Transverse colon (tissue), 4 donors: ENCODE data around the gene KCNA2. TPM values are rescaled to one million over a fixed set of nuclear protein-coding genes. Genes with fewer than 3 reads are reported as not detected.
A peak's percentile ranks its signal among the peaks of the same experiment; 100 is the strongest.

ENCODE experiments used
- DNase-seq: peaks from one replicate; pipeline ENCODE4 v3.0.0-alpha.2; 2019
- H3K27ac ChIP-seq, 4 donors: fragments of 200-600 bp; sonication (generic); 2 replicates each; pipeline ENCODE4 v1.5.1; 2016 to 2018; ENCODE audit warnings: inconsistent platforms in 4 of 4
- H3K27me3 ChIP-seq: fragments of 200-600 bp; sonication (generic); 2 replicates; pipeline ENCODE4 v1.5.1; 2017; ENCODE audit warnings: inconsistent platforms
- H3K36me3 ChIP-seq, 4 donors: fragments of 200-600 bp; sonication (generic); 2 replicates each; pipeline ENCODE4 v1.5.1; 2017 to 2019; ENCODE audit warnings: inconsistent platforms in 4 of 4
- H3K4me1 ChIP-seq, 4 donors: fragments of 200-600 bp; sonication (generic); 2 replicates each; pipeline ENCODE4 v1.5.1; 2017 to 2020; ENCODE audit warnings: inconsistent platforms in 4 of 4
- H3K4me3 ChIP-seq, 4 donors: fragments of 200-600 bp; sonication (generic); 1 replicate in 1 of 4; 2 replicates in 3 of 4; pipeline versions ENCODE4 v1.5.1 to v1.6.1; 2017 to 2019; ENCODE audit warnings: inconsistent platforms in 4 of 4
- H3K9me3 ChIP-seq, 2 donors: fragments of 200-600 bp; sonication (generic); 2 replicates each; pipeline ENCODE4 v1.5.1; 2017 to 2019; ENCODE audit warnings: inconsistent platforms in 2 of 2
- EP300 ChIP-seq: sonication (generic); formaldehyde crosslinking; IDR thresholded peaks from one replicate; pipeline ENCODE4 v1.6.1; 2017; ENCODE audit warnings: antibody characterized with exemption, low read depth
- POLR2A ChIP-seq: fragments of 450-650 bp; IDR thresholded peaks from one replicate; pipeline ENCODE4 v1.6.1; 2016; ENCODE audit warnings: antibody characterized with exemption, mild to moderate bottlenecking, moderate library complexity
- POLR2AphosphoS5 ChIP-seq, 3 donors: sonication (generic); formaldehyde crosslinking; IDR thresholded peaks; one replicate each; pipeline ENCODE4 v1.6.1; 2016; ENCODE audit warnings: antibody characterized with exemption in 3 of 3
- WGBS, 2 donors: methylation state at CpG; one replicate each; pipeline ENCODE4 v1.1.5; 2018; ENCODE audit warnings: low coverage in 1 of 2; 5-methylcytosine and 5-hydroxymethylcytosine counted together
- in situ Hi-C, 4 donors: fragments of 200-750 bp; cut with MboI; loops; one replicate each; pipeline versions ENCODE4 v1.15.0 to v1.15.1; 2017; ENCODE audit warnings: low sequenced_read_pairs in 3 of 4, low pct_ligation_motif_present in 1 of 4, low pct_unique_long_range_greater_than_20kb in 1 of 4
- intact Hi-C: fragments of 100-400 bp; cut with DNase I; formaldehyde crosslinking; loops from one replicate; pipeline ENCODE4 v1.15.1; 2023; ENCODE audit warnings: low total_unique reads
- total RNA-seq, 4 donors: library from RNA; depleted of rRNA; stranded (reverse); fragments of >200 nt; gene quantifications; one replicate each; pipeline ENCODE4 v1.1.0, GENCODE V29; 2016
- TF ChIP-seq, protein P1 (sequence below), 5 experiments: fragments of 200-600 bp in 3 of 5; fragments of 450-650 bp in 2 of 5; sonication (generic) in 3 of 5; IDR thresholded peaks; 1 replicate in 2 of 5; 2 replicates in 3 of 5; pipeline ENCODE4 v1.5.1; 2016 to 2017; ENCODE audit warnings: antibody characterized with exemption in 5 of 5, inconsistent platforms in 3 of 5, mild to moderate bottlenecking in 2 of 5, moderate library complexity in 1 of 5

KCNA2 gene
- total RNA-seq, 4 donors from 2014 or later: 0.40 to 1.7 (median 0.68) TPM; not detected in 1

DNA sequence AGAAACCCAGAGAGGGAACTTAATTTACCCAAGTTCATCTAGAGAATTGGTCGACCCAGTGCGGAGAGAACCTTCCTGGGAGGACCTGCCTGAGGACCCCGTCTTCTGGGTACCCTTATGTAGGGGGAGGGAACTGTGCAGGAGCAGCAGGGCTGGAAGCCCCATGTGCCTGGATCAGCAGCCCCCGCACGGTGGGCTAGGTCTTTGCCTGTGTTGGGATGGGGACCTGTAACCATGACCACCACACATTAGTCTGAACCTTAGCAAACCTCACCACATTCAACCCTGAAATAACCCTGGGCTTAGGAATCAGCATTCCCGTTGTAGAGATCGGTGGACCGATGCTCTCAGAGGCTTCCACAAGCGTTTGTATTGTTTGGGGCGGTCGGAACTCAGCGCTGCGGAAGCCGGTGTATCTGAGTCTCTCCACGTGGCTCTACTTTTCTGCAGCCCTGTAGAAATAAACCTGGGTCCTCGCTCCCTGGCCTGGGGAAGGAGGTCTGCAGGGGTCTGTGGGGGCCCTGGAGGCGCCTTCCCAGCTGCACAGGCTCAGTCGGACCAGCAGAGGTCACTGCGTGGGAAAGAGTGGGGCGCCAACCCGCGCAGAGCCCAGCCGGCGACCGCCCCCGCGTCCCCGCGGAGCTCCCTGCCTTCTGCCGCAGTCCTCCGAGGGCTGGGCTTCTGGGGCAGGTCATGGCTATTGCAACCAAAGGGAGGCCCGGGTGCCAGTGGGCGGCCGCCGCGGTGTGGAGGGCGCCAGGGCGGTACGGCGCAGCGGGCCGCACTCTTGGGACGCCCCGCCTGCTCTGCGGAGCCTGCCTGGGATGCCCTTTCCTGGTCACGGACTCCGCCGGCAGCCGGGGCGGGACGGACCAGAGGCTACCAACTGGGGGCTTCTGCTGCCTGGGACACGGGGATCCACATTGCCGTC, 51.0 kb downstream of the KCNA2 start:
- Histone ChIP-seq H3K27ac (peak overlapping the region in 3 of 4 donors; percentile 6 to 10 (median 8)), H3K4me3 (peak overlapping the region in 2 of 4 donors; percentile 26 to 46)
- DNase-seq: peak; percentile 36

GRCh38 chr1:110551278-110551809, 54.8 kb downstream of the KCNA2 start:
- H3K27ac ChIP-seq: no peak overlapping the region
- no peak for DNase-seq
- H3K4me1 ChIP-seq: peaks cover 0 to 11% (median 8%) of the 10 kb centered on the region in 4 donors
- TF ChIP-seq EP300 (no peak), POLR2AphosphoS5 (IDR thresholded peaks at IDR 0.05) (no peak), POLR2A (no peak)
- TF ChIP-seq, protein P1, sequence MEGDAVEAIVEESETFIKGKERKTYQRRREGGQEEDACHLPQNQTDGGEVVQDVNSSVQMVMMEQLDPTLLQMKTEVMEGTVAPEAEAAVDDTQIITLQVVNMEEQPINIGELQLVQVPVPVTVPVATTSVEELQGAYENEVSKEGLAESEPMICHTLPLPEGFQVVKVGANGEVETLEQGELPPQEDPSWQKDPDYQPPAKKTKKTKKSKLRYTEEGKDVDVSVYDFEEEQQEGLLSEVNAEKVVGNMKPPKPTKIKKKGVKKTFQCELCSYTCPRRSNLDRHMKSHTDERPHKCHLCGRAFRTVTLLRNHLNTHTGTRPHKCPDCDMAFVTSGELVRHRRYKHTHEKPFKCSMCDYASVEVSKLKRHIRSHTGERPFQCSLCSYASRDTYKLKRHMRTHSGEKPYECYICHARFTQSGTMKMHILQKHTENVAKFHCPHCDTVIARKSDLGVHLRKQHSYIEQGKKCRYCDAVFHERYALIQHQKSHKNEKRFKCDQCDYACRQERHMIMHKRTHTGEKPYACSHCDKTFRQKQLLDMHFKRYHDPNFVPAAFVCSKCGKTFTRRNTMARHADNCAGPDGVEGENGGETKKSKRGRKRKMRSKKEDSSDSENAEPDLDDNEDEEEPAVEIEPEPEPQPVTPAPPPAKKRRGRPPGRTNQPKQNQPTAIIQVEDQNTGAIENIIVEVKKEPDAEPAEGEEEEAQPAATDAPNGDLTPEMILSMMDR (IDR thresholded peaks at IDR 0.05): no peak
- no peaks in the 10 kb centered on the region for H3K36me3 ChIP-seq
- intact Hi-C loops (loop anchor here (10.0 kb wide), 1 partner anchor 63 kb away; no protein-coding TSS in a partner anchor), in situ Hi-C loops (loop anchor here in 1 of 4 donors (10.0 kb wide), 1 partner anchor 63 kb away; no protein-coding TSS in a partner anchor)
- peaks cover 43% of the 10 kb centered on the region for H3K27me3 ChIP-seq
- no peaks in the 10 kb centered on the region for H3K9me3 ChIP-seq
- H3K4me3 ChIP-seq: no peak overlapping the region
- 81% methylated on average over 1 of the region's 1 CpG; no CpG with 5 or more reads in 1 of the 2 donors for WGBS, 2 donors

More for the DNA sequence above, 51.0 kb downstream of the KCNA2 start:
- Histone ChIP-seq H3K9me3 (no peaks in the 10 kb centered on the region), H3K36me3 (no peaks in the 10 kb centered on the region), H3K27me3 (peaks cover 54% of the 10 kb centered on the region), H3K4me1 (peaks cover 0 to 11% (median 8%) of the 10 kb centered on the region in 4 donors)
- TF ChIP-seq, protein P1 (IDR thresholded peaks at IDR 0.05): peak; percentile 64 to 73 (median 67)
- no peak for TF ChIP-seq EP300
- intact Hi-C loops (loop anchor here (10.0 kb wide), 1 partner anchor 60 kb away; no protein-coding TSS in a partner anchor), in situ Hi-C loops (loop anchor here in 1 of 4 donors (10.0 kb wide), 1 partner anchor 60 kb away; no protein-coding TSS in a partner anchor)
- 23% methylated on average over 24 of the region's 53 CpGs; no CpG with 5 or more reads in 1 of the 2 donors for WGBS, 2 donors

DNA sequence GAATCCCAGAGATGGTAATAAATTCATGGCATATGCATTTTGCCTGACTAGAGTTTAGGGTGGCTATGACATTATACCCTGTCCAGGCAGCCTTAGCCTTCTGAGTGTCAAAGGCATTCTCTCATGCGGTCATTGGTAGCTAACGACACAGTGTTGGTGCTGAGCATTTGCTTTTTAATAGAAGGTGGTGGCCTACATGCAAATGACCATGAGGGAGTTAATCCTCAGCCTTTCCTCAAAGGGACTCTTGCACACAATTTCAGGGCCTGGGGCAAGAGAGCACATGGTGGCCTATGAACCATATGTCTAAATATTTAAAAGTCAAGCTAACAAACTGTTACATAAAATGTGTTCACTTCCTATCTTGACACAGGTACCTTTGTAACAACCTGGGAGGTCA, 56.3 kb downstream of the KCNA2 start:
- H3K27ac ChIP-seq: no peak overlapping the region
- H3K9me3 ChIP-seq: no peaks in the 10 kb centered on the region
- intact Hi-C loops (loop anchor here (10.0 kb wide), 1 partner anchor 65 kb away; no protein-coding TSS in a partner anchor), in situ Hi-C loops (loop anchor here in 1 of 4 donors (10.0 kb wide), 1 partner anchor 65 kb away; no protein-coding TSS in a partner anchor)
- TF ChIP-seq, protein P1 (IDR thresholded peaks at IDR 0.05): no peak
- TF ChIP-seq POLR2AphosphoS5 (IDR thresholded peaks at IDR 0.05): no peak
- no peak for TF ChIP-seq POLR2A
- no peak for TF ChIP-seq EP300
- no peaks in the 10 kb centered on the region for H3K36me3 ChIP-seq
- peaks cover 0 to under 1% (median under 1%) of the 10 kb centered on the region in 4 donors for H3K4me1 ChIP-seq
- no peak for DNase-seq
- H3K4me3 ChIP-seq: no peak overlapping the region
- whole genome bisulfite sequencing, 2 donors: 69% methylated on average over 2 of the region's 2 CpGs; no CpG with 5 or more reads in 1 of the 2 donors
- peaks cover 28% of the 10 kb centered on the region for H3K27me3 ChIP-seq

DNA sequence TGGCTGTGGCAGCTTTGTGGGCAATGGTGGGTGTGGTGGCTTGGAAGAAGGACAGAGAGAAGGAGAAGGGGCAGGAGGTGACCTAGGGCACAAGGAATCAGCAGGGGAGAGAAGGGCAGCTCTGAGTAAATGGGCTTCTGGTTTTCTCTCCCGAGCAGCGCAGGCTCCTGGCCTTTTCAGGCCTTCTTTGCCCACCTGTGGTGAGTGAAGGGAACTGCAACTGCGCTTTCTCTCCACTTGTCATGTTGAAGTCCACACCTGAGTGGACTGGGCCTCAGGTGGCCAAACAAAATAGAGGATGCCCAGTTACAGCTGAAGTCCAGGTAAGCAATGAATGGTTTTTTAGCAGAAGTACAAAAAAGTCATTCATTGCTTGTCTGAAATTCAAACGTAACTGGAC, 57.8 kb downstream of the KCNA2 start:
- H3K4me1 ChIP-seq: no peaks in the 10 kb centered on the region
- no peak overlapping the region for H3K27ac ChIP-seq
- no peak for DNase-seq
- in situ Hi-C loops: no loop called here
- TF ChIP-seq POLR2AphosphoS5 (IDR thresholded peaks at IDR 0.05) (no peak), POLR2A (no peak), EP300 (no peak)
- TF ChIP-seq, protein P1 (IDR thresholded peaks at IDR 0.05): peak; percentile 22 to 41 (median 30)
- no peak overlapping the region for H3K4me3 ChIP-seq
- H3K27me3 ChIP-seq: peaks cover 17% of the 10 kb centered on the region
- intact Hi-C loops: no loop called here
- WGBS, 2 donors: 64 to 69% methylated on average over 3 to 4 of the region's 4 CpGs
- H3K9me3 ChIP-seq: no peaks in the 10 kb centered on the region
- H3K36me3 ChIP-seq: no peaks in the 10 kb centered on the region
